T-helper 17 cell (primary cell): Measurements from ENCODE around the gene KCTD8. TPM values are rescaled to one million over a fixed set of nuclear protein-coding genes. Genes with fewer than 3 reads are reported as not detected.

ENCODE experiments used
- ATAC-seq: fragments of 150-1000 bp; cut with Tn5 transposase; 2 replicates; pipeline ENCODE4 v1.10.0; 2021; ENCODE audit warnings: mild to moderate bottlenecking, moderate library complexity
- DNase-seq, 3 donors: peaks; one replicate each; pipeline versions ENCODE4 v3.0.0 to v3.0.0-alpha.2; 2020 to 2021
- H3K9me3 ChIP-seq: one replicate; pipeline ENCODE4 v1.7.0; 2013; ENCODE audit warnings: low read length, mild to moderate bottlenecking; ENCODE audit not compliant: control insufficient read depth, poor library complexity, severe bottlenecking
- H3K27ac Mint-ChIP-seq: one replicate; pipeline ENCODE4 v1.8.0; 2022; ENCODE audit warnings: mild to moderate bottlenecking, moderate library complexity, mixed read lengths
- H3K27me3 Mint-ChIP-seq: one replicate; pipeline ENCODE4 v1.8.0; 2022; ENCODE audit warnings: mixed read lengths
- H3K36me3 Mint-ChIP-seq: one replicate; pipeline ENCODE4 v1.8.0; 2022; ENCODE audit warnings: low read depth, mixed read lengths
- H3K4me1 Mint-ChIP-seq: one replicate; pipeline ENCODE4 v1.8.0; 2022; ENCODE audit warnings: mild to moderate bottlenecking, mixed read lengths
- H3K4me3 Mint-ChIP-seq: one replicate; pipeline ENCODE4 v1.8.0; 2022; ENCODE audit warnings: mild to moderate bottlenecking, moderate library complexity, mixed read lengths
- total RNA-seq, 4 donors: library from RNA in 2 of 4; stranded (reverse) in 2 of 4; gene quantifications; one replicate each; pipeline ENCODE4 v1.2.3 and lab custom pipeline; 2022 to 2026

KCTD8 gene
- total RNA-seq, 2 donors from 2014 or later: not detected

DNA sequence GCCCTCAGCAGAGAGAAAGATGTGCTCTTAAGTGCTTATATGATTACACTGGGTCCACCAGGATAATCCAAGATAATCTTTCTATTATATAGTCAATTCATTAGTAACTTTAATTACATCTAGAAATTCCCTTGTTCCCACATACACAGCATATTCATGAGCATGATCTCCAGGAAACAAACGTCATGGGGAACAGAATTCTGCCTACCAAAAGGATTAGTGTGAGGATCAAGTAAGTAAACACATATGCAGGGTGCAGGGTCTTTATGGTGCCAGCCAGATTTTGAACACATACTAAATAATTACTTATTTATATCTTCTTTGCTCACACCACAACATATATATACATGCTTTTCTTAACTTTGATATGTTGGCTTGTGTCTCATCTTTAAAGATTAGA, 169.1 kb downstream of the KCTD8 start:
- no peak overlapping the region for H3K27ac Mint-ChIP-seq
- no peaks in the 10 kb centered on the region for H3K27me3 Mint-ChIP-seq
- no peak for ATAC-seq
- H3K9me3 ChIP-seq: no peaks in the 10 kb centered on the region
- H3K4me1 Mint-ChIP-seq: no peaks in the 10 kb centered on the region
- H3K4me3 Mint-ChIP-seq: no peak overlapping the region
- H3K36me3 Mint-ChIP-seq: no peaks in the 10 kb centered on the region
- DNase-seq: no peak

- no peak overlapping the region for H3K4me3 Mint-ChIP-seq
These were observed 169.5 kb downstream of the KCTD8 start for GRCh38 chr4:44279066-44279465.

DNA sequence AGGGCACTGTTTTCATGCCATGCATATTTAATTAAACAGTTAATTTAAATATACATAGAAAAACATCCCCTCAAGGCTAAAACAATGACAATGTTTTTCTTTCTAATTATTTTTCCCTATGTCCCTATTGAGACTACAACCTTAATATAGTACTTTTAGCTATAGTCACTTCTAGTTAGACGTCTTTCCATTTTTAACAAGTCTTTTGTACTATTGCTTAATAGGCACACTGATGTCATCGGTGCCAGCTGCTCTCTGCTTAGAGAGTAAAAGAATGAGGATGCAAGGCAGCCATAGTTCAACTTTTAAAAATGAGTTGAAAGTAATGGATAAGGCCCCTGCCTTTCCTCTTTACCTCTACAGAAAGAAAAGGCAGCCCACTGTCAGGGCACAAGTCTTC, 191.1 kb downstream of the KCTD8 start:
- DNase-seq: no peak
- H3K9me3 ChIP-seq: no peaks in the 10 kb centered on the region
- Mint-ChIP-seq H3K27ac (no peak overlapping the region), H3K27me3 (no peaks in the 10 kb centered on the region), H3K4me1 (no peaks in the 10 kb centered on the region), H3K4me3 (no peak overlapping the region), H3K36me3 (no peaks in the 10 kb centered on the region)
- ATAC-seq: no peak

More at GRCh38 chr4:44279066-44279465, 169.5 kb downstream of the KCTD8 start:
- Mint-ChIP-seq H3K27me3 (no peaks in the 10 kb centered on the region), H3K27ac (no peak overlapping the region), H3K4me1 (no peaks in the 10 kb centered on the region), H3K36me3 (no peaks in the 10 kb centered on the region)
- ATAC-seq (no peak), DNase-seq (no peak)
- H3K9me3 ChIP-seq: no peaks in the 10 kb centered on the region

DNA sequence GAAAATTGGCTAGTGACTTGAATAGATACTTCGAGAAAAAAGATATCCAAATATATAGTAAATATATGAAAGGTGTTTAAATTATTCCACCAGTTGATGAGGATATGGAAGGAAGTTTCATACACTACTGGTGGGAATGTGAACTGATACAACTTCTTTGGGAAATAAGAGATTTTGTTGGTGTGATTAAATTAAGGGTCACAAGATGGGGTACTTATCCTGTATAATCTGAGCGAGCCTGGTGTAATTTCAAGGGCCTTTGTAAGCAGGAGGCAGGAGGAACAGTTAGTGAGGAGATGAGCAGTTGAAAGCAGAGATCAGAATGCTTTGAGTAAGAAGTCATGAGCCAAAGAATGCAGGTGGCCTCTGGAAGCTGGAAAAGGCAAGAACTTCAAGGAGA, 192.2 kb downstream of the KCTD8 start:
- no peaks in the 10 kb centered on the region for H3K9me3 ChIP-seq
- H3K4me1 Mint-ChIP-seq: no peaks in the 10 kb centered on the region
- ATAC-seq (no peak), DNase-seq (no peak)
- no peak overlapping the region for H3K4me3 Mint-ChIP-seq
- H3K27ac Mint-ChIP-seq: no peak overlapping the region
- no peaks in the 10 kb centered on the region for H3K27me3 Mint-ChIP-seq
- no peaks in the 10 kb centered on the region for H3K36me3 Mint-ChIP-seq

DNA sequence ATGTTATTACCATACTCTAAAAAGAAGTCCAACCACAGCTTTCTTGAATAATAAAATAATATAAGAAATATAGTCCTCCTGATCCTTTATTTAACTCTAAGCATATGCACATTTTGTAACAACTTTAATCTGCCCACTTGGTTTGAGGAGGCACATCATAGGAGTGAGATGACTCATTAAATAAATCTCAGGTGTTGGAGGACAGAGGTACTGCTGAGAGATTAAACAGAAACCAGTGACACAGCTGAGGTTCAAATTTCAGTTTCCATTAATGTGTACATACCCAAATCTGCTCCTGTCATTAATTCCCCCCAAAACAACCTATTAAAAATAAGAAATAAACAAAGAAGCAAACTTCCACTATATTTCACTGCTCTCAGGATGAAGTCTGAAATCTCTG, 211.0 kb downstream of the KCTD8 start:
- H3K9me3 ChIP-seq: no peaks in the 10 kb centered on the region
- Mint-ChIP-seq H3K4me1 (no peaks in the 10 kb centered on the region), H3K4me3 (no peak overlapping the region), H3K27ac (no peak overlapping the region), H3K27me3 (no peaks in the 10 kb centered on the region), H3K36me3 (no peaks in the 10 kb centered on the region)
- ATAC-seq (no peak), DNase-seq (no peak)

DNA sequence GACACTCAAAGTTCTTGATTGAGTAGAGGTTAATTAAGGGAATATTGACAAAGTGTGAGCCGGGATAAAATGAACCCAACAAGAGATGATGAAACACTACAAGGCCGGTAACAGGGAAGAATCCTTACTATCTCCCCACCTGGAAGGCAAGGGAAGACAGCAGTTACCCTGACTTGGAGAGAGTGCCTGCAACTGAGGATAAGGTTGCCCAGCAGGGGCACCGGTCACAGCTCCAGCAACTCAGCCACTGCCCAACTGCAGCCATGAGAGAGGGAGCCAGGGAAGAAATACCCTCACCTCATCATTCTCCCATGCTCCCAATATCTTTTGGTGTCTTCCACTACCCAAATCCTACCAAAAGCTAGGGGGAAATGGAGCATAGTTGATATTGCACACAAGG, 212.7 kb downstream of the KCTD8 start:
- H3K27me3 Mint-ChIP-seq: no peaks in the 10 kb centered on the region
- no peak for DNase-seq
- H3K4me1 Mint-ChIP-seq: no peaks in the 10 kb centered on the region
- H3K36me3 Mint-ChIP-seq: no peaks in the 10 kb centered on the region
- H3K27ac Mint-ChIP-seq: no peak overlapping the region
- H3K9me3 ChIP-seq: no peaks in the 10 kb centered on the region
- no peak overlapping the region for H3K4me3 Mint-ChIP-seq
- no peak for ATAC-seq

- H3K36me3 Mint-ChIP-seq: no peaks in the 10 kb centered on the region
These were observed 216.3 kb downstream of the KCTD8 start for GRCh38 chr4:44232262-44232661.

GRCh38 chr4:44231006-44231405, 217.6 kb downstream of the KCTD8 start:
- DNase-seq (no peak), ATAC-seq (no peak)
- Mint-ChIP-seq H3K27me3 (no peaks in the 10 kb centered on the region), H3K4me3 (no peak overlapping the region), H3K27ac (no peak overlapping the region), H3K36me3 (no peaks in the 10 kb centered on the region), H3K4me1 (no peaks in the 10 kb centered on the region)
- H3K9me3 ChIP-seq: no peaks in the 10 kb centered on the region

More at GRCh38 chr4:44232262-44232661, 216.3 kb downstream of the KCTD8 start:
- Mint-ChIP-seq H3K4me1 (no peaks in the 10 kb centered on the region), H3K27me3 (no peaks in the 10 kb centered on the region), H3K4me3 (no peak overlapping the region), H3K27ac (no peak overlapping the region)
- ATAC-seq (no peak), DNase-seq (no peak)
- no peaks in the 10 kb centered on the region for H3K9me3 ChIP-seq

DNA sequence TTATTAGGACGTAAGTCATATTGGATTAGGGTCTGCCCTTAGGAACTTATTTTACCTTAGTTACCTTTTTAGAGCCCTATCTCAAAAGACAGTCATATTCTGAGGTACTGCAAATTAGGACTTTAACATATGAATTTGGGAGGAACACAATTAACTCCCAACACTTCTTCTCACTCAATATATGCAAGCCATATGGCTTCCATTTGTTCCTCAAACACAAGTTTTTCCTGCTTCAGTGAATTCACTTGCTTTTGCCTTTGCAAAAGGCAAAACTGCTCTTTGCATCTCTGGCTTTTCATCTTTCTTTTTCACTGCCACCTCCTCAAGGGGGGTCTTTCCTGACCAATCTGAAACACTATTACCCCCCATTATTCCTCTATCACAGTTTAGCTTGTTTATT, 220.3 kb downstream of the KCTD8 start:
- H3K9me3 ChIP-seq: no peaks in the 10 kb centered on the region
- no peak for ATAC-seq
- Mint-ChIP-seq H3K36me3 (no peaks in the 10 kb centered on the region), H3K27ac (no peak overlapping the region), H3K4me1 (no peaks in the 10 kb centered on the region), H3K4me3 (no peak overlapping the region), H3K27me3 (no peaks in the 10 kb centered on the region)
- no peak for DNase-seq

DNA sequence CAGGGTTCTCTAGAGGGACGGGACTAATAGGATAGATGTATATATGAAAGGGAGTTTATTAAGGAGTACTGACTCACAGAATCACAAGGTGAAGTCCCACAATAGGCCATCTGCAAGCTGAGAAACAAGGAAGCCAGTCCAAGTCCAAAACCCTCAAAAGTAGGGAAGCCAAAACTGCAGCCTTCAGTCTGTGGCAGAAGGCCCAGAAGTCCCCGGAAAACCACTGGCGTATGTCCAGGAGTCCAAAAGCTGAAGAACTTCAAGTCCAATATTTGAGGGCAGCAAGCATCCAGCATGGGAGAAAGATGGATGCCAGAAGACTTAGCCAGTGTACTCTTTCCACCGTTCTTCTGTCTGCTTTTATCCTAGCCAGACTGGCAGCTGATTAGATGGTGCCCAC, 227.2 kb downstream of the KCTD8 start:
- Mint-ChIP-seq H3K27ac (no peak overlapping the region), H3K4me3 (no peak overlapping the region)
- no peak for ATAC-seq

DNA sequence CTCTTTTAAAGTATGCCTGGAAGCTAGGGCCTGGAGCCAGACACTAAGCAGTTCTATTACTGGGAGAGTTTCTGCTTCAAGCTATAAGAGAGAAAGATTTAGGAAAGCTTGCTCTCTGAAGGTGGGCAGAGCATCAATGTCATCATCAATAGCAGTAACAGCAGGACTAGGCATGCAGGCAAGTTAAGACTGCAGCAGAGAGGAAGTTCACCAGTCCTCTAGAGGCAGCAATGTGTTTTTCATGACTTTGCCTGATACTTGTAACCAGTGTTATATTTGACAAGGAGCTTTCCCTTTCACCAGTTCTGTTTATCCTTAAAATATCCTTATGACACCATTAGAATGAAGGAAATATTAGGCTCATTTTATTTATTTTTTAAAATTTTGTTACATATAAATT, 237.9 kb downstream of the KCTD8 start:
- H3K4me3 Mint-ChIP-seq: no peak overlapping the region
- no peaks in the 10 kb centered on the region for H3K4me1 Mint-ChIP-seq
- no peaks in the 10 kb centered on the region for H3K36me3 Mint-ChIP-seq
- no peaks in the 10 kb centered on the region for H3K9me3 ChIP-seq
- H3K27ac Mint-ChIP-seq: no peak overlapping the region
- no peak for ATAC-seq
- no peaks in the 10 kb centered on the region for H3K27me3 Mint-ChIP-seq
- no peak for DNase-seq

More for the DNA sequence above, 227.2 kb downstream of the KCTD8 start:
- H3K9me3 ChIP-seq: no peaks in the 10 kb centered on the region
- Mint-ChIP-seq H3K4me1 (no peaks in the 10 kb centered on the region), H3K36me3 (no peaks in the 10 kb centered on the region), H3K27me3 (no peaks in the 10 kb centered on the region)
- DNase-seq: no peak

DNA sequence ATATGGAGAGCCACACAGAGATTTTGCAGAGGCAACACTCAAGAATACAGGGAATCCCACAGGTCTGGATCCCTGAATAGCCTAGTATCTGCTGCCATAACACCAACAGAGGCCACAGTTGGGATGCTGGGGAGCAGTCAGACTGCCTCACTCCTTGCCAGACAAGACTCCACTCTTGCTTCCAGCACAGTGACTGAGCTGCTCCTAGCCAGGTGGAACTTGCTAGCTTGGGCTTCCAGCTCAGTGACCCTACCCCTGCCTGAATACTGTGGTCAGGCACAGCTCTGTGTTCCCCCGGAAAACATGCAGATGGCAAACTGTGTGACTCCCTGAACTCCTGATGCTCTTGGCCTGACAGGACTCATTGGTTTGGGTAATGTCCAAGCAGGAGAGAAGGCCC, 251.8 kb downstream of the KCTD8 start:
- Mint-ChIP-seq H3K36me3 (peaks cover 2% of the 10 kb centered on the region), H3K27me3 (no peaks in the 10 kb centered on the region), H3K27ac (no peak overlapping the region), H3K4me3 (no peak overlapping the region), H3K4me1 (no peaks in the 10 kb centered on the region)
- no peaks in the 10 kb centered on the region for H3K9me3 ChIP-seq
- DNase-seq (no peak), ATAC-seq (no peak)

DNA sequence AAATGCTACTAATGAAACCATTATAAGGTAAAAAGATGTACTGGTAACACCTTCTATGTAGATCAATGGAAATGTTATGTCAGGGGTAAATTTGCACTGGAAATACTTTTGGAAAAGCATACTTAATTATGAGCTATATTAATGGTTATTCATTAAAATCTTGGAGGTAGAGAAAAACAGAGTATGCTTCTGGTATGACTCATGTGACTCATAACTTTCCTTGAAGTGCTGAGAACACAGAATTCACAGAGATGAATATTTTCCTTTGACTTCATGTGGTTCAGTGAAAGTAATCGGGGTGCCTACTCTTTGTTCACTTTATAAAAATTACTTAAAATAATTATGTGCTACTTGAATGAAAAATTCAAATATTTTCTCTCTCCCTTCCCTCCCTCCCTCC, 254.2 kb downstream of the KCTD8 start:
- Mint-ChIP-seq H3K4me3 (no peak overlapping the region), H3K27me3 (no peaks in the 10 kb centered on the region), H3K27ac (no peak overlapping the region), H3K4me1 (no peaks in the 10 kb centered on the region), H3K36me3 (peaks cover 2% of the 10 kb centered on the region)
- DNase-seq (no peak), ATAC-seq (no peak)
- H3K9me3 ChIP-seq: no peaks in the 10 kb centered on the region

- DNase-seq: no peak
- H3K4me1 Mint-ChIP-seq: no peaks in the 10 kb centered on the region
- H3K4me3 Mint-ChIP-seq: no peak overlapping the region
- H3K36me3 Mint-ChIP-seq: no peaks in the 10 kb centered on the region
- no peak for ATAC-seq
- no peak overlapping the region for H3K27ac Mint-ChIP-seq
- no peaks in the 10 kb centered on the region for H3K27me3 Mint-ChIP-seq
- H3K9me3 ChIP-seq: no peaks in the 10 kb centered on the region
These were observed 261.8 kb downstream of the KCTD8 start for GRCh38 chr4:44186850-44187246.
